A673 (cell line): ENCODE measurements around the gene PPP2R5C. TPM values are rescaled to one million over a fixed set of nuclear protein-coding genes. Genes with fewer than 3 reads are reported as not detected.
"Not testable (repeated sequence)": the region's sequence is repeated elsewhere in the genome, so short reads cannot be mapped to it uniquely, and the experiment has no call there.

Experiments used
- Bru-seq: library from RNA; stranded (reverse); fragments of 400-500 nt; gene quantifications from one replicate; lab custom pipeline; 2021; lab: Mats Ljungman, UMichigan
- BruChase-seq, 2 experiments: library from RNA; stranded (reverse); fragments of 400-500 nt; gene quantifications; one replicate each; lab custom pipeline; 2021; lab: Mats Ljungman, UMichigan
- BruUV-seq: library from RNA; stranded (reverse); fragments of 400-500 nt; replicated peaks from 2 replicates; lab custom pipeline; 2021; lab: Mats Ljungman, UMichigan
- CTCF ChIA-PET: fragments of 300-600 bp; sonication (Branson Sonifier 250); formaldehyde crosslinking; loops from one replicate; lab custom pipeline; 2022; ENCODE audit warnings: antibody characterized with exemption; lab: Charles Lee
- POLR2A ChIA-PET: fragments of 300-600 bp; sonication (Branson Sonifier 250); formaldehyde crosslinking; loops from one replicate; lab custom pipeline; 2022; ENCODE audit warnings: antibody characterized with exemption; ENCODE audit not compliant: low non-redundant PET; lab: Charles Lee
- DNase-seq: peaks from one replicate; pipeline ENCODE4 v3.0.0-alpha.2; 2015; ENCODE audit warnings: low spot score
- H3K27ac ChIP-seq: fragments of 200-600 bp; sonication (generic); 2 replicates; pipeline ENCODE4 v1.5.1; 2016; ENCODE audit warnings: mixed run types, low read depth, mild to moderate bottlenecking, mixed read lengths, antibody characterized with exemption, low read length; ENCODE audit not compliant: poor library complexity, severe bottlenecking
- H3K27me3 ChIP-seq: fragments of 200-600 bp; sonication (generic); replicated peaks from 2 replicates; pipeline ENCODE4 v1.6.1; 2017; ENCODE audit warnings: mixed run types, low read depth, mild to moderate bottlenecking, mixed read lengths, antibody characterized with exemption, low read length; ENCODE audit not compliant: insufficient read depth, poor library complexity
- H3K36me3 ChIP-seq: fragments of 200-600 bp; sonication (generic); 2 replicates; pipeline ENCODE4 v1.6.1; 2016; ENCODE audit warnings: mixed run types, mild to moderate bottlenecking, mixed read lengths, antibody characterized with exemption, low read length; ENCODE audit not compliant: insufficient read depth, poor library complexity, severe bottlenecking
- H3K4me1 ChIP-seq: fragments of 200-600 bp; sonication (generic); 2 replicates; pipeline ENCODE4 v1.6.1; 2017; ENCODE audit warnings: mixed run types, mild to moderate bottlenecking, mixed read lengths, antibody characterized with exemption, low read length; ENCODE audit not compliant: insufficient read depth, poor library complexity, severe bottlenecking
- H3K4me3 ChIP-seq: fragments of 200-600 bp; sonication (generic); 2 replicates; pipeline ENCODE4 v1.5.1; 2016; ENCODE audit warnings: low read depth, mixed run types, mild to moderate bottlenecking, mixed read lengths, low read length; ENCODE audit not compliant: poor library complexity, severe bottlenecking
- H3K9me3 ChIP-seq: fragments of 200-600 bp; sonication (generic); 2 replicates; pipeline ENCODE4 v1.6.1; 2016; ENCODE audit warnings: mixed run types, low read depth, mild to moderate bottlenecking, mixed read lengths, antibody characterized with exemption, low read length; ENCODE audit not compliant: poor library complexity, severe bottlenecking
- CTCF ChIP-seq: fragments of 300-800, 200-600 bp; sonication (generic); conservative IDR thresholded peaks from 2 replicates; pipeline ENCODE4 v1.5.1; 2017; ENCODE audit warnings: low read depth, mild to moderate bottlenecking, antibody characterized with exemption, low read length, moderate library complexity, mixed read lengths
- EZH2 ChIP-seq: fragments of 200-600 bp; sonication (generic); IDR thresholded peaks from 2 replicates; pipeline ENCODE4 v1.6.1; 2017; ENCODE audit warnings: borderline replicate concordance, low read depth, mild to moderate bottlenecking, mixed read lengths, antibody characterized with exemption, low read length; ENCODE audit not compliant: poor library complexity, severe bottlenecking
- intact Hi-C: fragments of 100-400 bp; cut with micrococcal nuclease; formaldehyde crosslinking; loops from one replicate; pipeline ENCODE4 v1.10.0; 2022; ENCODE audit not compliant: unreplicated experiment
- long read RNA-seq: library from polyadenylated mRNA; stranded (forward); transcript quantifications from one replicate; pipeline ENCODE4 v2.0.0, GENCODE V29; 2022
- total RNA-seq: library from RNA; stranded (reverse); gene quantifications from 2 replicates; pipeline ENCODE4 v1.2.3, GENCODE V29; 2021

PPP2R5C gene
- 113 and 124 TPM in 2 replicates for total RNA-seq
- Bru-seq, nascent RNA = percentile 80 among the genes with signal in this experiment
- percentile 74 among the genes with signal in this experiment for BruChase-seq, experiment 1, labeled RNA remaining after a 2-hour chase
- percentile 77 among the genes with signal in this experiment for BruChase-seq, experiment 2, labeled RNA remaining after a 6-hour chase
- long read RNA-seq, full-length matches to known transcripts = 163 of 195 reads
- long read RNA-seq, partial matches to known transcripts = 16 of 195 reads
- long read RNA-seq, other reads (novel, unspliced or antisense) = 16 of 195 reads

- no peaks in the 10 kb centered on the region for H3K36me3 ChIP-seq
- H3K4me3 ChIP-seq = peak within 1 kb of the TSS; percentile 94
- CTCF ChIA-PET = interaction anchor here (1.0 to 1.4 kb wide), 3 partner anchors 9 to 54 kb away, joined by 5 to 8 read pairs (median 7); no protein-coding TSS in a partner anchor
- peak; percentile 89 for DNase-seq
- intact Hi-C loops = loop anchor here (5.0 kb wide), 2 partner anchors 186 to 326 kb away; partner anchors contain the start of gene HSP90AA1
- POLR2A ChIA-PET = interaction anchor here (0.6 kb wide), 1 partner anchor 22 kb away, joined by 3 read pairs; no protein-coding TSS in a partner anchor
- no peaks in the 10 kb centered on the region for H3K4me1 ChIP-seq
- no peak for TF ChIP-seq EZH2
- TF ChIP-seq CTCF = no peak
- H3K27me3 ChIP-seq = peaks cover 2% of the 10 kb centered on the region
- H3K27ac ChIP-seq = peak within 1 kb of the TSS; percentile 80
- no TSS peak for BruUV-seq
- H3K9me3 ChIP-seq = no peaks in the 10 kb centered on the region
These were observed at the start of gene PPP2R5C for GRCh38 chr14:101761032-101761880. Gene PPP2R5C, plus strand, starts transcription at chr14:101761709. Its CDS starts 185 bp downstream, at chr14:101761894.

- H3K4me3 ChIP-seq, POLR2A ChIA-PET, H3K4me1 ChIP-seq, CTCF ChIA-PET, H3K27me3 ChIP-seq, H3K27ac ChIP-seq, intact Hi-C loops, H3K9me3 ChIP-seq, BruUV-seq, H3K36me3 ChIP-seq, DNase-seq: not testable (repeated sequence)
These were observed 49.7 kb upstream of the PPP2R5C start for GRCh38 chr14:101711857-101712233.

GRCh38 chr14:101712341-101712740, 49.2 kb upstream of the PPP2R5C start:
- DNase-seq, CTCF ChIA-PET, BruUV-seq, H3K4me3 ChIP-seq, H3K4me1 ChIP-seq, H3K36me3 ChIP-seq, H3K27me3 ChIP-seq, H3K9me3 ChIP-seq, H3K27ac ChIP-seq, intact Hi-C loops, POLR2A ChIA-PET: not testable (repeated sequence)

- H3K36me3 ChIP-seq, CTCF ChIA-PET, intact Hi-C loops, H3K4me1 ChIP-seq, H3K9me3 ChIP-seq, H3K27ac ChIP-seq, POLR2A ChIA-PET, H3K4me3 ChIP-seq, DNase-seq, H3K27me3 ChIP-seq, BruUV-seq: not testable (repeated sequence)
These were observed 48.4 kb upstream of the PPP2R5C start for GRCh38 chr14:101713091-101713490.
